ENCODE measurements around the gene PITRM1. TPM values are rescaled to one million over a fixed set of nuclear protein-coding genes. Genes with fewer than 3 reads are reported as not detected.

Gene PITRM1
- total RNA-seq, 4 donors from 2014 or later, result 45.5 to 62.8 (median 52.2) TPM

DNA sequence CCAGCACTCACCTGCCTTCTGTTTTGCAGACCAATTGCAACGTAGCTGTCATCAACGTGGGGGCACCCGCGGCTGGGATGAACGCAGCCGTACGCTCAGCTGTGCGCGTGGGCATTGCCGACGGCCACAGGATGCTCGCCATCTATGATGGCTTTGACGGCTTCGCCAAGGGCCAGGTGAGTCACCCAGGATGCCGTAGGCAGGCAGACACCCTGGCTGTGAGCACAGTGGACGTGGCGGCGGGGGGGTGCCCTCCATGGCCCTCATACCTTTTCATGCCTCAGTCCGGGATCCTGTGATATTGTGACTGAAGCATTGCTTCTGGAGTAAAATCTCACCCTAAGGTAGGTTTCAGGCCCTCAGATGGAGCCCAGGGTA is 59.2 kb downstream of the PITRM1 start:
- intact Hi-C loops (cut with DNase I; ENCODE audit: low total_unique reads), result no loop called here
- no peak overlapping the region for H3K4me3 ChIP-seq (ENCODE audit: low read depth, poor library complexity, severe bottlenecking)
- no peak for DNase-seq (ENCODE audit: low spot score in 2 of 2)
- TF ChIP-seq, protein P1, sequence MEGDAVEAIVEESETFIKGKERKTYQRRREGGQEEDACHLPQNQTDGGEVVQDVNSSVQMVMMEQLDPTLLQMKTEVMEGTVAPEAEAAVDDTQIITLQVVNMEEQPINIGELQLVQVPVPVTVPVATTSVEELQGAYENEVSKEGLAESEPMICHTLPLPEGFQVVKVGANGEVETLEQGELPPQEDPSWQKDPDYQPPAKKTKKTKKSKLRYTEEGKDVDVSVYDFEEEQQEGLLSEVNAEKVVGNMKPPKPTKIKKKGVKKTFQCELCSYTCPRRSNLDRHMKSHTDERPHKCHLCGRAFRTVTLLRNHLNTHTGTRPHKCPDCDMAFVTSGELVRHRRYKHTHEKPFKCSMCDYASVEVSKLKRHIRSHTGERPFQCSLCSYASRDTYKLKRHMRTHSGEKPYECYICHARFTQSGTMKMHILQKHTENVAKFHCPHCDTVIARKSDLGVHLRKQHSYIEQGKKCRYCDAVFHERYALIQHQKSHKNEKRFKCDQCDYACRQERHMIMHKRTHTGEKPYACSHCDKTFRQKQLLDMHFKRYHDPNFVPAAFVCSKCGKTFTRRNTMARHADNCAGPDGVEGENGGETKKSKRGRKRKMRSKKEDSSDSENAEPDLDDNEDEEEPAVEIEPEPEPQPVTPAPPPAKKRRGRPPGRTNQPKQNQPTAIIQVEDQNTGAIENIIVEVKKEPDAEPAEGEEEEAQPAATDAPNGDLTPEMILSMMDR (IDR thresholded peaks at IDR 0.05), result no peak
- TF ChIP-seq POLR2A (IDR thresholded peaks at IDR 0.05), result no peak
- 91 to 98% methylated on average over 19 of the region's 19 CpGs for WGBS, 2 donors

DNA sequence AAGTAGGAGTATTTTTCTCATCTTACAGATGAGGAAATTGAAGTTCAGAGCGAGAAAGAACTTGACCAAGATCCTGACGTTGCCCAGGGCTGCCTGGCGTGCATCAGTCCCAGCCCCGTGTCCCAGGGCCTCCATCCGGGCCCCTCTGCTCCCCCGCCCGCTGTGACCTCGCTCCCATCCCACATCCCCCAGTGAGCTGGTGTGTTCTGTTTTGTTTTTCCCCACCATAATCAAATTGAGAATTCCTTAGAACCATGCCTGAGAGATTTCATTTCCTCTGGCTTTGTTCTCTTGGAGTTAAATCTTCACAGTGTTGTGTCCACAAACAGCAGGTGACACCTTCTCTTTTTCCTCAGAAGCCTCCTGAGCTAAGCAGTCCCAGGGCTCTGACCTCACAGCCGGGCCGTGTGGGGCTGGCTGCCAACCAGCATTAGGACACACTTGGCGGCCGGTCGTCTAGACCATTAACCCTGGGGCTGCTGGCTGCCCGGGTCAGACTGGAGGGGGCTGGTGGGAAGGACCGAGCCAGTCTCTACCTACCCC is 60.9 kb downstream of the PITRM1 start:
- no peak for DNase-seq (ENCODE audit: low spot score in 2 of 2)
- intact Hi-C loops (cut with DNase I; ENCODE audit: low total_unique reads), result no loop called here
- TF ChIP-seq, protein P1 (IDR thresholded peaks at IDR 0.05), result no peak
- no peak for TF ChIP-seq POLR2A (IDR thresholded peaks at IDR 0.05)
- no peak overlapping the region for H3K4me3 ChIP-seq (ENCODE audit: low read depth, poor library complexity, severe bottlenecking)
- 63 to 66% methylated on average over 15 of the region's 15 CpGs for WGBS, 2 donors

- WGBS, 2 donors, result 78 to 91% methylated on average over 9 of the region's 9 CpGs
- TF ChIP-seq, protein P1 (IDR thresholded peaks at IDR 0.05), result no peak
- TF ChIP-seq POLR2A (IDR thresholded peaks at IDR 0.05), result no peak
- DNase-seq (ENCODE audit: low spot score in 2 of 2), result no peak
- no peak overlapping the region for H3K4me3 ChIP-seq (ENCODE audit: low read depth, poor library complexity, severe bottlenecking)
- intact Hi-C loops (cut with DNase I; ENCODE audit: low total_unique reads), result no loop called here
These were observed 61.6 kb downstream of the PITRM1 start for GRCh38 chr10:3110782-3111620.

DNA sequence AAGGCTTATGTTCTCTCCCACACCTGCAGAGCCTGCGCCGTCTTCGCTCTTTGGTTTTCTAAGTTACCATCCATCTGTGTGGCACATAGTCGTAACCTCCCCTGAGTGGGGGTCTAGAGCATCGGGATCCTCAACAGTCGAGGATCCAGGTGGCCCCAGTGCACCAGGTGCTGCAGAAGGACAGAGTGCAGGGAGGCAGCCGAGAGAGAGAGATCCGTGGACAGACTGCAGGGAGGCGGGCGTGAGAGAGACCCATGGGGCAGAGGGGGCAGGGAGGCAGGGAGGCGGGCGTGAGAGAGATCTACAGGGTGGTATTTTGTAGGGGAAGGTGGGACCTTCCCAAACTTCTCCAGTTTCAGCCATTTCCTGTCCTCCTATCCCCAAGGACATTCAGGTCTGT is 62.9 kb downstream of the PITRM1 start:
- TF ChIP-seq POLR2A (IDR thresholded peaks at IDR 0.05), result no peak
- TF ChIP-seq, protein P1 (IDR thresholded peaks at IDR 0.05), result no peak
- 90 to 96% methylated on average over 12 of the region's 12 CpGs for WGBS, 2 donors
- intact Hi-C loops (cut with DNase I; ENCODE audit: low total_unique reads), result no loop called here
- no peak for DNase-seq (ENCODE audit: low spot score in 2 of 2)
- no peak overlapping the region for H3K4me3 ChIP-seq (ENCODE audit: low read depth, poor library complexity, severe bottlenecking)

DNA sequence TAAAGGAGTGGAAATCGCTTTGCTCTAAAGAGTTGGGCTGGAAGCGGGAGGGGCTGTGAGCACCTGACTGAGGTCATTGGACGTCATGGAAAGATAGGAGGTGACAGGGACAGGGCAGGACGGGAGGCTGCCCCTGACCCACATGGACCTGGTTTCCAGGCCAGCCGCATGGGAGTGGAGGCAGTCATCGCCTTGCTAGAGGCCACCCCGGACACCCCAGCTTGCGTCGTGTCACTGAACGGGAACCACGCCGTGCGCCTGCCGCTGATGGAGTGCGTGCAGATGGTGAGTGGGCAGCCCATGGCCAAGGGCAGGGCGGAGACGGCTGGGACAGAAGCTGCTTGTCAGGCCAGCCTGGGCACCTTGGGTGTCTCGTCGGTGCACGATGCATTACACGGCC is 63.4 kb downstream of the PITRM1 start:
- TF ChIP-seq, protein P1 (IDR thresholded peaks at IDR 0.05), result no peak
- TF ChIP-seq POLR2A (IDR thresholded peaks at IDR 0.05), result no peak
- 95 to 98% methylated on average over 21 of the region's 21 CpGs for WGBS, 2 donors
- H3K4me3 ChIP-seq (ENCODE audit: low read depth, poor library complexity, severe bottlenecking), result no peak overlapping the region
- DNase-seq (ENCODE audit: low spot score in 2 of 2), result no peak
- intact Hi-C loops (cut with DNase I; ENCODE audit: low total_unique reads), result no loop called here

Measured in lower leg skin (tissue), 4 donors.